Spleen (tissue), 11 donors: ENCODE results near the gene CHD1. TPM values are rescaled to one million over a fixed set of nuclear protein-coding genes. Genes with fewer than 3 reads are reported as not detected.

Source experiments
- DNase-seq: peaks from one replicate; pipeline ENCODE4 v3.0.0-alpha.2; 2020
- H3K27ac ChIP-seq, 8 donors: fragments of 200-600 bp; sonication (generic) in 7 of 8; 1 replicate in 4 of 8; 2 replicates in 4 of 8; pipeline versions ENCODE4 v1.5.0 to v1.8.0; 2016 to 2021; ENCODE audit warnings: inconsistent platforms in 4 of 8, mild to moderate bottlenecking in 4 of 8, moderate library complexity in 1 of 8
- H3K27me3 ChIP-seq, 7 donors: fragments of 200-600 bp; sonication (generic) in 6 of 7; replicated peaks in 1 of 7; 1 replicate in 4 of 7; 2 replicates in 3 of 7; pipeline versions ENCODE4 v1.5.0 to v1.8.0; 2016 to 2021; ENCODE audit warnings: inconsistent platforms in 3 of 7, mild to moderate bottlenecking in 1 of 7
- H3K36me3 ChIP-seq, 6 donors: fragments of 200-600 bp; sonication (generic) in 5 of 6; 1 replicate in 4 of 6; 2 replicates in 2 of 6; pipeline versions ENCODE4 v1.5.0 to v1.8.0; 2016 to 2021; ENCODE audit warnings: inconsistent platforms in 2 of 6
- H3K4me1 ChIP-seq, 6 donors: fragments of 200-600 bp; sonication (generic) in 5 of 6; 1 replicate in 3 of 6; 2 replicates in 3 of 6; pipeline versions ENCODE4 v1.5.0 to v1.8.0; 2016 to 2021; ENCODE audit warnings: inconsistent platforms in 3 of 6
- H3K4me3 ChIP-seq, 8 donors: fragments of 200-600 bp; sonication (generic) in 7 of 8; 1 replicate in 4 of 8; 2 replicates in 4 of 8; pipeline versions ENCODE4 v1.5.0 to v1.8.0; 2016 to 2021; ENCODE audit warnings: inconsistent platforms in 4 of 8, mild to moderate bottlenecking in 4 of 8, moderate library complexity in 2 of 8
- H3K9me3 ChIP-seq, 8 donors: fragments of 200-600 bp; sonication (generic) in 7 of 8; 1 replicate in 4 of 8; 2 replicates in 4 of 8; pipeline versions ENCODE4 v1.5.0 to v1.8.0; 2016 to 2021; ENCODE audit warnings: inconsistent platforms in 4 of 8
- POLR2A ChIP-seq, 3 donors: fragments of 450-650 bp; IDR thresholded peaks; one replicate each; pipeline ENCODE4 v1.5.1; 2017; ENCODE audit warnings: antibody characterized with exemption in 3 of 3, mild to moderate bottlenecking in 1 of 3
- POLR2AphosphoS5 ChIP-seq, 3 donors: sonication (generic); formaldehyde crosslinking; IDR thresholded peaks; one replicate each; pipeline ENCODE4 v1.5.1; 2017; ENCODE audit warnings: antibody characterized with exemption in 3 of 3
- WGBS, 5 donors: extraction: QIAGEN DNeasy Blood & Tissue Kit in 3 of 5; methylation state at CpG; one replicate each; pipeline versions ENCODE4 v1.1.5 to v1.1.7; 2013 to 2018; 5-methylcytosine and 5-hydroxymethylcytosine counted together
- intact Hi-C: fragments of 100-400 bp; cut with DNase I; formaldehyde crosslinking; loops from one replicate; pipeline ENCODE4 v1.15.0; 2023; ENCODE audit warnings: low total_unique reads
- polyA plus RNA-seq, 3 donors: library from polyadenylated mRNA; stranded (reverse); fragments of 200-250 nt; gene quantifications; one replicate each; pipeline ENCODE4 v1.2.1, GENCODE V29; 2013
- total RNA-seq, 7 donors: library from RNA; depleted of rRNA in 3 of 7; stranded (reverse); fragments of >200 nt in 3 of 7; fragmentation: NEBNext Ultra II Directional in 4 of 7; extraction: Animal tissue kit (Norgen Biotek cat#: 25700) in 4 of 7; gene quantifications; one replicate each; pipeline versions ENCODE4 v1.1.0 to v1.2.1, GENCODE V29; 2016 to 2021
- TF ChIP-seq, protein P1 (sequence below), 11 experiments: fragments of 200-600 bp in 7 of 11; fragments of 450-650 bp in 4 of 11; sonication (generic) in 4 of 11; IDR thresholded peaks in 8 of 11; conservative IDR thresholded peaks in 3 of 11; 1 replicate in 7 of 11; 2 replicates in 4 of 11; pipeline versions ENCODE4 v1.4.0 to v1.8.0; 2016 to 2021; ENCODE audit warnings: antibody characterized with exemption in 11 of 11, inconsistent platforms in 4 of 11, mild to moderate bottlenecking in 1 of 11
- donor health status: healthy with polysubstance abuse.
- donor health status: DM: no; HTN: no; CAD: no; lungs with moderate emphysema.
- donor health status: DM: no; HTN: no; CAD: no.
- donor health status: Bipolar disorder and iron deficiency.
- donor health status: healthy.
- donor health status: DM: no; HTN: no; CAD: no.
- donor health status: DM: yes; HTN: yes; CAD: no.

CHD1 gene
- total and polyA plus RNA-seq, 10 donors = 17.3 to 118 (median 66.1) TPM

DNA sequence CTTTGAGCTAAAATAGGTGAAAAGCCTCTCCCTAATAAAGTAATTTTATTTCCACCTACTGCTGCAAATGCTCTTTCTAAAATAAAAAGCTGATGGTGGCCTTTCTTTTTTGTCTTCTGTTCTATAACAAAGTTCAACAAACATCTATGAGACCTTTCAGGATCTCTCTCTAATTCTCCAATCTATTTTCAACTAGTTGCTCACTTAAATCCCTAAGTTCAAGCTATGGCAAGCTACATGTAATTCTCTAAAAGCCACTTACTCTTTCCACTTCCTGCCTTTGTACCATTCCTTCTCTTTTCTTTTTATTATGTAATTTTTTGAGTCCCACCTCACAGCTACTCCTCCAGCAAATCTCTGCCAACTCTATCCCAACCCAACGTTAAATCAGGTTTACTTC is 20.9 kb downstream of the CHD1 start:
- peaks cover 0 to 32% (median 10%) of the 10 kb centered on the region in 6 donors for H3K36me3 ChIP-seq
- H3K4me3 ChIP-seq = no peak overlapping the region
- intact Hi-C loops = loop anchor here (5.0 kb wide), 2 partner anchors 124 to 149 kb away; no protein-coding TSS in a partner anchor
- H3K27me3 ChIP-seq = no peaks in the 10 kb centered on the region
- H3K9me3 ChIP-seq = no peaks in the 10 kb centered on the region
- WGBS, 5 donors = 53 to 85% (median 60%) methylated on average over 1 of the region's 1 CpG
- TF ChIP-seq POLR2AphosphoS5 (IDR thresholded peaks at IDR 0.05) (no peak), POLR2A (IDR thresholded peaks at IDR 0.05) (no peak)
- TF ChIP-seq, protein P1, sequence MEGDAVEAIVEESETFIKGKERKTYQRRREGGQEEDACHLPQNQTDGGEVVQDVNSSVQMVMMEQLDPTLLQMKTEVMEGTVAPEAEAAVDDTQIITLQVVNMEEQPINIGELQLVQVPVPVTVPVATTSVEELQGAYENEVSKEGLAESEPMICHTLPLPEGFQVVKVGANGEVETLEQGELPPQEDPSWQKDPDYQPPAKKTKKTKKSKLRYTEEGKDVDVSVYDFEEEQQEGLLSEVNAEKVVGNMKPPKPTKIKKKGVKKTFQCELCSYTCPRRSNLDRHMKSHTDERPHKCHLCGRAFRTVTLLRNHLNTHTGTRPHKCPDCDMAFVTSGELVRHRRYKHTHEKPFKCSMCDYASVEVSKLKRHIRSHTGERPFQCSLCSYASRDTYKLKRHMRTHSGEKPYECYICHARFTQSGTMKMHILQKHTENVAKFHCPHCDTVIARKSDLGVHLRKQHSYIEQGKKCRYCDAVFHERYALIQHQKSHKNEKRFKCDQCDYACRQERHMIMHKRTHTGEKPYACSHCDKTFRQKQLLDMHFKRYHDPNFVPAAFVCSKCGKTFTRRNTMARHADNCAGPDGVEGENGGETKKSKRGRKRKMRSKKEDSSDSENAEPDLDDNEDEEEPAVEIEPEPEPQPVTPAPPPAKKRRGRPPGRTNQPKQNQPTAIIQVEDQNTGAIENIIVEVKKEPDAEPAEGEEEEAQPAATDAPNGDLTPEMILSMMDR (IDR thresholded peaks at IDR 0.05 in 8 of 11, conservative IDR thresholded peaks at IDR 0.05 in 3 of 11) = no peak
- H3K4me1 ChIP-seq = peaks cover 3 to 85% (median 63%) of the 10 kb centered on the region in 6 donors
- DNase-seq = no peak
- peak overlapping the region in 2 of 8 donors; percentile 10 to 28 for H3K27ac ChIP-seq

DNA sequence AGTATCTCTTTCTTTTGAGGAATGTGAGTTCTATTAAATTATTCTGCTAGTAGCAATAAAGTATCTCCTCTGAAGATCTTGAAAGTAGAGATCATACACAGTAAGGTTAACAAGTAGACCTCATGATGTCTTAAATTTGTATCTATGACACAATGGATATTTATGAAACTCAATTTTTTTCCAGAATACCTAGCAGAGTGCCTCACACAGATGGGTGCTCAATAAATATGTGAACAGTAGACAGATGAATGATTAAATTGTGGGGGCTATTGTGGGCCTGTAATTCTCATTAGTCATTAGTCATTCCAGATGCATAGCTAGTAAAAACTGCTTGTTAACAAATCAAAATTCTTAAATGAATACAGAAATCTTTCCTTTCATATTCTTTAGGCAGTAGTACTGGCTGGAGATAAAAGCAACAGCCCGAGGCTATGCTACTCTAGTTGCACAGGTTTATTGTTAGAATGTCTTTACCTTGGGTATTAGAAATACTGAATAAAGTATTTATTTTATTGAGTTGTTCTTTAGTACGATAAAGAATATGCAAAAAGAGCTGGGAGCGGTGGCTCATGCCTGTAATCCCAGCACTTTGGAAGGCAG is 22.0 kb downstream of the CHD1 start:
- DNase-seq = no peak
- H3K9me3 ChIP-seq = no peaks in the 10 kb centered on the region
- no peak overlapping the region for H3K4me3 ChIP-seq
- H3K27ac ChIP-seq = peak overlapping the region in 1 of 8 donors; percentile 8
- TF ChIP-seq POLR2AphosphoS5 (IDR thresholded peaks at IDR 0.05) (no peak), POLR2A (IDR thresholded peaks at IDR 0.05) (no peak)
- TF ChIP-seq, protein P1 (IDR thresholded peaks at IDR 0.05 in 8 of 11, conservative IDR thresholded peaks at IDR 0.05 in 3 of 11) = no peak
- intact Hi-C loops = loop anchor here (5.0 kb wide), 2 partner anchors 125 to 150 kb away; no protein-coding TSS in a partner anchor
- H3K36me3 ChIP-seq = peaks cover 0 to 32% (median 19%) of the 10 kb centered on the region in 6 donors
- whole genome bisulfite sequencing, 5 donors = 81 to 93% (median 91%) methylated on average over 3 of the region's 3 CpGs
- H3K4me1 ChIP-seq = peaks cover 3 to 81% (median 52%) of the 10 kb centered on the region in 6 donors
- no peaks in the 10 kb centered on the region for H3K27me3 ChIP-seq

DNA sequence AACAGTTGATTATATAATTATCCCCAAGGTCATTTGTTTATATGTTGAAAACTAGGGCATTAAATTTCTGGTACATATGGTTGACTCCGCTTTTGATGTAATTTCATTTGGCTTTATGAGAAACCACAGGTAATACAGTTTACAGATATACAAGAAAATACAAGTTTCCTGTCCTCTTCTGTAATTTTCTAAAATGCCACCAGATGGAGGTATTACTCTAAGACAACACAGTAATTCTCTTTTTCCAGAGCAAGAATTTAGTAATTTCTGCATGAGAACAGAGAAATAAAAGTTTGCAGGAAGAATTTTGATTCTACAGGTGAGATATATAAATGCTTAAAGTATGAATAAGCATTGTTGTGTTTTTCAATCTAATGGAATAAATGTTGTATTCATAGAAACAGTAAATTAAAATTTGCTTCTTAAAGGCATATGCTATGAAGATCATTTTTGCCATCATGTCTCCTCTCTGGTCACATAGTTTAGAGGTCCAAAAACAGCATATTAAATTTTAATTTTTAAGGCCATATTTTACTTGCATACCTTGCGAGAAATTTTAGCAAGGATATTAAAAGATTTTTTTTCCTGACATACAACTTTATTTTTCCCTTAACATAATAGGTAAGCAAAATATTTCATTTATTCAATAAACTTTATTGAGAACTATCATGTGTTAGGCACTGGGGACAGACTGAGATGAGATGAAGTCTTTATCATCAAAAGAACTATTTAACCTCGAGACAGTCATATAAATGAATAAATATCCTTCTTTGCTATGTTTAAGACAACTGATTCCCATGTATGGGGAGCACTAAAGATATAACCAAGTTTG is 22.7 kb downstream of the CHD1 start:
- Histone ChIP-seq H3K4me3 (no peak overlapping the region), H3K9me3 (no peaks in the 10 kb centered on the region), H3K36me3 (peaks cover 0 to 40% (median 26%) of the 10 kb centered on the region in 6 donors), H3K27ac (peak overlapping the region in 1 of 8 donors; percentile 8), H3K27me3 (no peaks in the 10 kb centered on the region), H3K4me1 (peaks cover 3 to 74% (median 44%) of the 10 kb centered on the region in 6 donors)
- no peak for DNase-seq
- 73 to 81% (median 78%) methylated on average over 3 of the region's 3 CpGs for WGBS, 5 donors
- TF ChIP-seq, protein P1 (IDR thresholded peaks at IDR 0.05 in 8 of 11, conservative IDR thresholded peaks at IDR 0.05 in 3 of 11) = peak; percentile 46 to 87 (median 79)
- TF ChIP-seq POLR2A (IDR thresholded peaks at IDR 0.05) = no peak
- intact Hi-C loops = loop anchor here (5.0 kb wide), 2 partner anchors 126 to 151 kb away; no protein-coding TSS in a partner anchor

DNA sequence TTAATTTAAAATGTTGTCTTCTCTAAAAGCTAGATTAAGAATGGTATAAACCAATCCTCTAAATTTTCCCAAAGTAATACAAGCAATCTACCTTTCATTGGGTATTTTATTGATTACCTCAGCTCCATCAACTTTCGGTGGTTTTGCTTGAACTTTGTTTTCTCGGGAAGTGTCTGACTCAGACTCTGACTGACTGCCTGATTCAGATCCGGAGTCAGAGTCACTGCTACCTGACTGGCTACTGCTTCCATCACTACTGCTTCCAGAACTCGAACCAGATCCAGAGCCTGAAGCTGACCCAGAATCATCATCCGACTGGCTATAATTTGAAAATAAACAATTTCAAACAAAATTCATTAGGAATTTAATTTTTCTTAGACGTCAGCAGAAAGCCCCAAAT is 24.0 kb downstream of the CHD1 start:
- H3K9me3 ChIP-seq = no peaks in the 10 kb centered on the region
- DNase-seq = no peak
- no peak overlapping the region for H3K27ac ChIP-seq
- WGBS, 5 donors = 81 to 92% (median 87%) methylated on average over 6 of the region's 6 CpGs
- H3K36me3 ChIP-seq = peaks cover 0 to 53% (median 39%) of the 10 kb centered on the region in 6 donors
- H3K4me3 ChIP-seq = no peak overlapping the region
- intact Hi-C loops = loop anchor here (5.0 kb wide), 2 partner anchors 128 to 153 kb away; no protein-coding TSS in a partner anchor
- H3K27me3 ChIP-seq = no peaks in the 10 kb centered on the region
- TF ChIP-seq POLR2A (IDR thresholded peaks at IDR 0.05) (no peak), POLR2AphosphoS5 (IDR thresholded peaks at IDR 0.05) (no peak)
- TF ChIP-seq, protein P1 (IDR thresholded peaks at IDR 0.05 in 8 of 11, conservative IDR thresholded peaks at IDR 0.05 in 3 of 11) = no peak
- peaks cover 3 to 61% (median 36%) of the 10 kb centered on the region in 6 donors for H3K4me1 ChIP-seq
